ENCODE data around the gene NEO1. TPM values are rescaled to one million over a fixed set of nuclear protein-coding genes. Genes with fewer than 3 reads are reported as not detected.

The NEO1 gene
- total RNA-seq, 4 donors from 2014 or later = 11.5 to 80.3 (median 36.1) TPM

- no peak overlapping the region for H3K27ac ChIP-seq
- peaks cover 0 to 5% of the 10 kb centered on the region in 2 donors for H3K4me1 ChIP-seq
- H3K4me3 ChIP-seq = no peak overlapping the region
- no peaks in the 10 kb centered on the region for H3K36me3 ChIP-seq
- no peaks in the 10 kb centered on the region for H3K27me3 ChIP-seq
- H3K9me3 ChIP-seq = no peaks in the 10 kb centered on the region
- no peak for TF ChIP-seq POLR2A (IDR thresholded peaks at IDR 0.05)
- no peak for TF ChIP-seq CTCF (IDR thresholded peaks at IDR 0.05)
- intact Hi-C loops (cut with DNase I; ENCODE audit: low total_unique reads) = no loop called here
- no peak for DNase-seq
These were observed 27.3 kb downstream of the NEO1 start for GRCh38 chr15:73079565-73079964.

GRCh38 chr15:73081321-73081958 lies 29.2 kb downstream of the NEO1 start:
- peaks cover 0 to 5% of the 10 kb centered on the region in 2 donors for H3K4me1 ChIP-seq
- intact Hi-C loops (cut with DNase I; ENCODE audit: low total_unique reads) = no loop called here
- no peak overlapping the region for H3K4me3 ChIP-seq
- H3K36me3 ChIP-seq = no peaks in the 10 kb centered on the region
- DNase-seq = peak in 1 of 2 donors; percentile 34
- no peaks in the 10 kb centered on the region for H3K9me3 ChIP-seq
- TF ChIP-seq POLR2A (IDR thresholded peaks at IDR 0.05) (no peak), CTCF (IDR thresholded peaks at IDR 0.05) (peak; percentile 67 to 79 (median 68))
- no peak overlapping the region for H3K27ac ChIP-seq
- no peaks in the 10 kb centered on the region for H3K27me3 ChIP-seq

GRCh38 chr15:73082812-73083211 lies 30.5 kb downstream of the NEO1 start:
- no peak for DNase-seq
- intact Hi-C loops (cut with DNase I; ENCODE audit: low total_unique reads) = no loop called here
- no peaks in the 10 kb centered on the region for H3K27me3 ChIP-seq
- no peak for TF ChIP-seq POLR2A (IDR thresholded peaks at IDR 0.05)
- TF ChIP-seq CTCF (IDR thresholded peaks at IDR 0.05) = no peak
- H3K27ac ChIP-seq = no peak overlapping the region
- H3K36me3 ChIP-seq = no peaks in the 10 kb centered on the region
- no peak overlapping the region for H3K4me3 ChIP-seq
- H3K4me1 ChIP-seq = peaks cover 0 to 5% of the 10 kb centered on the region in 2 donors
- H3K9me3 ChIP-seq = no peaks in the 10 kb centered on the region

- Histone ChIP-seq H3K27ac (no peak overlapping the region), H3K36me3 (no peaks in the 10 kb centered on the region), H3K4me1 (no peaks in the 10 kb centered on the region), H3K27me3 (no peaks in the 10 kb centered on the region), H3K9me3 (no peaks in the 10 kb centered on the region), H3K4me3 (no peak overlapping the region)
- intact Hi-C loops (cut with DNase I; ENCODE audit: low total_unique reads) = no loop called here
- DNase-seq = no peak
- TF ChIP-seq CTCF (IDR thresholded peaks at IDR 0.05) (no peak), POLR2A (IDR thresholded peaks at IDR 0.05) (no peak)
These were observed 34.8 kb downstream of the NEO1 start for GRCh38 chr15:73087098-73087497.

GRCh38 chr15:73105064-73105463 lies 52.8 kb downstream of the NEO1 start:
- no peak for TF ChIP-seq CTCF (IDR thresholded peaks at IDR 0.05)
- no peak for TF ChIP-seq POLR2A (IDR thresholded peaks at IDR 0.05)
- no peak for DNase-seq
- Histone ChIP-seq H3K9me3 (no peaks in the 10 kb centered on the region), H3K36me3 (no peaks in the 10 kb centered on the region), H3K4me1 (no peaks in the 10 kb centered on the region), H3K27ac (no peak overlapping the region), H3K27me3 (no peaks in the 10 kb centered on the region), H3K4me3 (no peak overlapping the region)
- intact Hi-C loops (cut with DNase I; ENCODE audit: low total_unique reads) = no loop called here

Measured in uterus (tissue), 4 donors.